Neural progenitor cell (in vitro differentiated cells): ENCODE data around the gene PKP3.

Experiments used
- EZH2phosphoT487 ChIP-seq: fragments of 200-600 bp; sonication (generic); IDR thresholded peaks from 2 replicates; pipeline ENCODE4 v1.6.1; 2017; ENCODE audit warnings: antibody characterized with exemption
- TF ChIP-seq, protein P1 (sequence below): fragments of 200-600 bp; sonication (generic); IDR thresholded peaks from 2 replicates; pipeline ENCODE4 v1.5.1; 2017; ENCODE audit warnings: antibody characterized with exemption, mild to moderate bottlenecking

DNA sequence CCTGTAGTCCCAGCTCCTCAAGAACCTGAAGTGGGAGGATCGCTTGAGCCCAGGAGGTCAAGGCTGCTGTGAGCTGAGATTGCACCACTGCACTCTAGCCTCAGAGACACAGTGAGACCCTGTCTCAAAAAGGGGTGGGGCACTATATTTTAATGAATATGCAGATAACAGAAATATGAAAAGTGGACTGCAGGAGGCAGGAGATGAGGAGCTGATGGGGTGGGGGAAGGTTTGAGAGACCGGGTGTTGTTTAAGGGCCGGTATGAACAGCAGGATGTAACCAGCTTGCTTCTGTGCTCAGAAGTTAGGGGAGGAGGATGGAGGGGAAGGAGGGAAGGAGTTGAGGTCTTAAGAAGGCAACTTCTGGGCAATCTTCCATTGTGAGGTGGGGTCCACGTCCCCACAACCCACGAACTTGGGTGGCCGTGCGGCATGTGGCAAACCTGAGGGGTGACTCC is 26.0 kb upstream of the PKP3 start:
- TF ChIP-seq, protein P1, sequence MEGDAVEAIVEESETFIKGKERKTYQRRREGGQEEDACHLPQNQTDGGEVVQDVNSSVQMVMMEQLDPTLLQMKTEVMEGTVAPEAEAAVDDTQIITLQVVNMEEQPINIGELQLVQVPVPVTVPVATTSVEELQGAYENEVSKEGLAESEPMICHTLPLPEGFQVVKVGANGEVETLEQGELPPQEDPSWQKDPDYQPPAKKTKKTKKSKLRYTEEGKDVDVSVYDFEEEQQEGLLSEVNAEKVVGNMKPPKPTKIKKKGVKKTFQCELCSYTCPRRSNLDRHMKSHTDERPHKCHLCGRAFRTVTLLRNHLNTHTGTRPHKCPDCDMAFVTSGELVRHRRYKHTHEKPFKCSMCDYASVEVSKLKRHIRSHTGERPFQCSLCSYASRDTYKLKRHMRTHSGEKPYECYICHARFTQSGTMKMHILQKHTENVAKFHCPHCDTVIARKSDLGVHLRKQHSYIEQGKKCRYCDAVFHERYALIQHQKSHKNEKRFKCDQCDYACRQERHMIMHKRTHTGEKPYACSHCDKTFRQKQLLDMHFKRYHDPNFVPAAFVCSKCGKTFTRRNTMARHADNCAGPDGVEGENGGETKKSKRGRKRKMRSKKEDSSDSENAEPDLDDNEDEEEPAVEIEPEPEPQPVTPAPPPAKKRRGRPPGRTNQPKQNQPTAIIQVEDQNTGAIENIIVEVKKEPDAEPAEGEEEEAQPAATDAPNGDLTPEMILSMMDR, result no peak
- TF ChIP-seq EZH2phosphoT487, result no peak
